SK-N-SH treated with all-trans-retinoic acid at 6 μM for 48 hours (cell line): ENCODE measurements around the gene LRRC15.

Experiments
- BACH2 ChIP-seq: fragments of 250-450 bp; sonication (Bioruptor Pico); IDR thresholded peaks from 2 replicates; pipeline ENCODE4 v1.9.0; 2021; ENCODE audit warnings: mild to moderate bottlenecking, borderline replicate concordance
- ISL1 ChIP-seq: fragments of 250-450 bp; sonication (Bioruptor Pico); IDR thresholded peaks from 2 replicates; pipeline ENCODE4 v2.1.2; 2022; ENCODE audit warnings: mild to moderate bottlenecking, moderate library complexity
- RARB ChIP-seq: fragments of 250-450 bp; sonication (Bioruptor Pico); IDR thresholded peaks from 2 replicates; pipeline ENCODE4 v1.8.0; 2021; ENCODE audit warnings: mild to moderate bottlenecking, moderate library complexity
- SNAI2 ChIP-seq: fragments of 250-450 bp; sonication (Bioruptor Pico); IDR thresholded peaks from 2 replicates; pipeline ENCODE4 v1.5.0; 2020; ENCODE audit warnings: mild to moderate bottlenecking, moderate library complexity
- TCF4 ChIP-seq: fragments of 250-450 bp; sonication (Bioruptor Pico); IDR thresholded peaks from 2 replicates; pipeline ENCODE4 v1.8.0; 2021; ENCODE audit warnings: mild to moderate bottlenecking, moderate library complexity, borderline replicate concordance
- ZFP3 ChIP-seq: fragments of 250-450 bp; sonication (Bioruptor Pico); IDR thresholded peaks from 2 replicates; pipeline ENCODE4 v1.5.0; 2020; ENCODE audit warnings: mild to moderate bottlenecking, moderate library complexity
- ZNF565 ChIP-seq: fragments of 450-650 bp; formaldehyde crosslinking; conservative IDR thresholded peaks from 2 replicates; pipeline ENCODE4 v1.5.0; 2020; ENCODE audit warnings: low read depth, mild to moderate bottlenecking, moderate library complexity
- TF ChIP-seq, protein P1 (sequence below): fragments of 250-450 bp; sonication (Bioruptor Pico); IDR thresholded peaks from 2 replicates; pipeline ENCODE4 v1.5.1; 2020; ENCODE audit warnings: low read depth, mild to moderate bottlenecking, moderate library complexity

DNA sequence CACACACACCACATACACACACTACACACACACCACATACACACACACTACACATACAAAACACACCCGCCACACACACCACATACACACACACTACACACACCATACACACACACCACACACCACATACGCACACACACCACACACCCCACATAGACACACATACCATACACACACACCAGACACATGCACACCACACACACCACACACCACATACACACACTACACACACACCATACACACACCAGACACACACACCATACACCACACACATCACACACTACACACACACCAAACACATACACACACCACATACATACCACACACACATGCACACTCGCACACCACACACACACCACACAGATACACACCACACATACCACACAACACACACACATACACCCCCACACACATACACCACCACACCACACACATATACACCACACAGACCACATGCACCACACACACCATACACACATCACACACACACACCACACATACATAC, 44.7 kb downstream of the LRRC15 start:
- TF ChIP-seq, protein P1, sequence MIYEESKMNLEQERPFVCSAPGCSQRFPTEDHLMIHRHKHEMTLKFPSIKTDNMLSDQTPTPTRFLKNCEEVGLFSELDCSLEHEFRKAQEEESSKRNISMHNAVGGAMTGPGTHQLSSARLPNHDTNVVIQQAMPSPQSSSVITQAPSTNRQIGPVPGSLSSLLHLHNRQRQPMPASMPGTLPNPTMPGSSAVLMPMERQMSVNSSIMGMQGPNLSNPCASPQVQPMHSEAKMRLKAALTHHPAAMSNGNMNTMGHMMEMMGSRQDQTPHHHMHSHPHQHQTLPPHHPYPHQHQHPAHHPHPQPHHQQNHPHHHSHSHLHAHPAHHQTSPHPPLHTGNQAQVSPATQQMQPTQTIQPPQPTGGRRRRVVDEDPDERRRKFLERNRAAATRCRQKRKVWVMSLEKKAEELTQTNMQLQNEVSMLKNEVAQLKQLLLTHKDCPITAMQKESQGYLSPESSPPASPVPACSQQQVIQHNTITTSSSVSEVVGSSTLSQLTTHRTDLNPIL = no peak
- TF ChIP-seq ZNF565 (CRISPR knock-in tag) (no peak), ISL1 (CRISPR knock-in tag) (no peak), BACH2 (CRISPR knock-in tag) (no peak), SNAI2 (CRISPR knock-in tag) (no peak), ZFP3 (CRISPR knock-in tag) (no peak), RARB (CRISPR knock-in tag) (no peak), TCF4 (CRISPR knock-in tag) (no peak)
